HG02642 (cell line): ENCODE measurements around the gene MSX1.

Experiments
- ATAC-seq: cut with Tn5 transposase; IDR thresholded peaks from one replicate; pipeline ENCODE4 v1.9.1; 2021; ENCODE audit warnings: mild to moderate bottlenecking; ENCODE audit not compliant: unreplicated experiment, poor library complexity

MSX1 gene

GRCh38 chr4:4838936-4839810 is 20.3 kb upstream of the MSX1 start:
- no peak for ATAC-seq

- no peak for ATAC-seq
Observed at GRCh38 chr4:4840351-4840750, 19.1 kb upstream of the MSX1 start.

- ATAC-seq, result no peak
Observed at GRCh38 chr4:4841156-4841555, 18.3 kb upstream of the MSX1 start.

GRCh38 chr4:4842476-4843441 is 16.7 kb upstream of the MSX1 start:
- no peak for ATAC-seq

- no peak for ATAC-seq
Observed at GRCh38 chr4:4843635-4844291, 15.7 kb upstream of the MSX1 start.

- no peak for ATAC-seq
Observed at GRCh38 chr4:4845027-4845426, 14.4 kb upstream of the MSX1 start.

- no peak for ATAC-seq
Observed at GRCh38 chr4:4847011-4847410, 12.5 kb upstream of the MSX1 start.

- no peak for ATAC-seq
Observed at GRCh38 chr4:4848540-4848939, 10.9 kb upstream of the MSX1 start.

- ATAC-seq, result no peak
Observed at GRCh38 chr4:4849106-4849505, 10.4 kb upstream of the MSX1 start.

GRCh38 chr4:4849524-4850193 is 9.8 kb upstream of the MSX1 start:
- ATAC-seq, result no peak

GRCh38 chr4:4851081-4851480 is 8.4 kb upstream of the MSX1 start:
- no peak for ATAC-seq

GRCh38 chr4:4851906-4852305 is 7.6 kb upstream of the MSX1 start:
- no peak for ATAC-seq

- ATAC-seq, result peak; percentile 58
Observed at GRCh38 chr4:4852591-4853362, 6.7 kb upstream of the MSX1 start.

GRCh38 chr4:4853371-4853823 is 6.1 kb upstream of the MSX1 start:
- ATAC-seq, result peak; percentile 32

- no peak for ATAC-seq
Observed at GRCh38 chr4:4853921-4854648, 5.4 kb upstream of the MSX1 start.

GRCh38 chr4:4854649-4855295 is 4.7 kb upstream of the MSX1 start:
- ATAC-seq, result no peak

GRCh38 chr4:4855301-4856070 is 4.0 kb upstream of the MSX1 start:
- no peak for ATAC-seq
